ENCODE data around the gene PPP1R14C.

GRCh38 chr6:150156460-150156859 is 13.6 kb downstream of the PPP1R14C start:
- TF ChIP-seq CTCF (IDR thresholded peaks at IDR 0.05) (no peak), POLR2A (IDR thresholded peaks at IDR 0.05) (no peak)
